ENCODE results near the gene CORT. TPM values are rescaled to one million over a fixed set of nuclear protein-coding genes. Genes with fewer than 3 reads are reported as not detected.
"Not testable (repeated sequence)": the region's sequence is repeated elsewhere in the genome, so short reads cannot be mapped to it uniquely, and the experiment has no call there.

CORT gene
- polyA plus RNA-seq, 12 donors, result 0.38 to 1.8 (median 1.2) TPM; not detected in 2

- DNase-seq, result no peak
Observed at GRCh38 chr1:10434590-10434989, 15.2 kb upstream of the CORT start.

- DNase-seq, result no peak
Observed at GRCh38 chr1:10437052-10437451, 12.8 kb upstream of the CORT start.

- no peak for DNase-seq
Observed at GRCh38 chr1:10438677-10439163, 11.1 kb upstream of the CORT start.

- DNase-seq, result no peak
Observed at GRCh38 chr1:10440305-10440704, 9.5 kb upstream of the CORT start.

- DNase-seq, result no peak
Observed at GRCh38 chr1:10440794-10441193, 9.0 kb upstream of the CORT start.

- DNase-seq, result no peak
Observed at GRCh38 chr1:10444248-10444647, 5.6 kb upstream of the CORT start.

- DNase-seq, result no peak
Observed at GRCh38 chr1:10444795-10445397, 4.9 kb upstream of the CORT start.

GRCh38 chr1:10446790-10447422, 2.9 kb upstream of the CORT start:
- DNase-seq, result no peak

GRCh38 chr1:10450156-10450814, 454 bp downstream of the CORT start:
- DNase-seq, result peak; percentile 36

- no peak for DNase-seq
Observed at GRCh38 chr1:10450836-10451235, 1.0 kb downstream of the CORT start.

GRCh38 chr1:10451287-10451686, 1.5 kb downstream of the CORT start:
- peak; percentile 25 for DNase-seq

GRCh38 chr1:10456048-10456447, 6.2 kb downstream of the CORT start:
- no peak for DNase-seq

GRCh38 chr1:10456661-10457060, 6.8 kb downstream of the CORT start:
- DNase-seq, result no peak

GRCh38 chr1:10457462-10457861, 7.6 kb downstream of the CORT start:
- DNase-seq, result not testable (repeated sequence)

- DNase-seq, result no peak
Observed at GRCh38 chr1:10457875-10458274, 8.0 kb downstream of the CORT start.

- DNase-seq, result no peak
Observed at GRCh38 chr1:10459184-10459583, 9.4 kb downstream of the CORT start.

- DNase-seq, result no peak
Observed at GRCh38 chr1:10467078-10467477, 17.2 kb downstream of the CORT start.

- no peak for DNase-seq
Observed at GRCh38 chr1:10470043-10470442, 20.2 kb downstream of the CORT start.

- no peak for DNase-seq
Observed at GRCh38 chr1:10471411-10472219, 21.8 kb downstream of the CORT start.

- DNase-seq, result peak; percentile 97
Observed at GRCh38 chr1:10472220-10473144, 22.7 kb downstream of the CORT start, which contains the start of gene DFFA. Gene DFFA, minus strand, starts transcription at chr1:10472529. Its CDS starts 71 bp downstream, at chr1:10472458.

GRCh38 chr1:10473145-10473765, 23.4 kb downstream of the CORT start:
- DNase-seq, result no peak

Data from muscle of arm (tissue), 12 donors.